Putamen (tissue), 1 donor: ENCODE data around the gene DSCAML1.
"Not testable (repeated sequence)": the region's sequence is repeated elsewhere in the genome, so short reads cannot be mapped to it uniquely, and the experiment has no call there.

ENCODE experiments used
- DNase-seq: peaks from one replicate; pipeline ENCODE4 v3.0.0-alpha.2; 2016; ENCODE audit warnings: low spot score

Gene DSCAML1

DNA sequence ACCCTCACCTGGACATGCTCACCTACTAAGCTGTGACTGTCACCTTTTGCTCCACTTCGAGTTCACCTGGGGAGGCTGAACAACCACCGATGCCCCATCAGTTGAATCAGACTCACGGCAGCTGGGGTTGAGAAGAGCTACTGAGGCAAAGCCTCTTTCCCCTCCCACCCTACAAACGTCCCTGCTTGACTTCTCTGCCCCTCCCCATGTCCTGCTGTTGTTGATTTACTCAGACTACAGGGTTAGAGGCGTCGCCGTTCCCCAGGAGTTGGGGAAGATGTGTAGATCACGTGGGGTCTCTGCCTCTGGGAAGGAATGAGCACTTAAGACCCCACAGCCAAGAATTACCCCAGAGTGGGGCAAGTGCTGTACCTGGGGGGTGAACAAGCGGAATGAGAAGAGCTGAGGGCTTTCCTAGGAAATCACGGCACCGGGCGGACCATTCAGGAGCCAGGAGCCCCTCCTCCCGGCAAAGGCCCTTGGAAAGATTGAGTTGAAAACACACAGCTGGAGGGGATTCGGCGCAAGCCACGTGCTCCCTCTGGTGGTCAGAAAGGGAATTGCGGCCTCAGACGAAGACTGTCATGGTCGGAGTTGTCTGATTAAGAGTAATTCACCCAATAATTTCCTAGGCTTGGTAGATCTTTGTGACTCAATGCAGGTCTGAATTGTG lies 20.5 kb upstream of the DSCAML1 start:
- DNase-seq: peak; percentile 77

DNA sequence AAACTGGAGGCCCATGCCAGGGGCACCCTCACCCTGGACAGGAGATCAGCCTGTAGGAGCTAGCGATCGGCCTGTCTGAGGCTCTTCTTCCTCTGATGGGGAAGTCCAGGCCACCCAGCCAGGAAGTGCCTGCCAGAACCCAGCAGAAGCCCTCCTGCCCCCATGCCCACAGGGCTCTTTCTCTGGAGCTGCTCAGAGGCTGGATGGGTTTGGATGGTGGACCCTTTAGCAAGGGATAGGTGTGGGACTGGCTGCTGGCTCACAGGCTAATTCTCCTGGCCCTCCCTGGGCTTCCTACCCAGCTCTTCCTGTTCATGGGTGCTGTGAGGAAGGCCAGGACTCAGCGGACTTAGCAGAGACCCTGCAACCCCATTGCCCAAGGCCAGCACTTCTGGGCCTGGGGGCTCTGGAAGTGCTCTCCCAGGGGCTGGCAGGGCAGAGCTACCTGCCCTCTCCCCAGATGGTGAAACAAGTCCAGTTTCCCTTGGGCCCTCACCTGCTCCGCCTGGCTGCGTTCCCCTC lies 19.9 kb upstream of the DSCAML1 start:
- DNase-seq: no peak

DNA sequence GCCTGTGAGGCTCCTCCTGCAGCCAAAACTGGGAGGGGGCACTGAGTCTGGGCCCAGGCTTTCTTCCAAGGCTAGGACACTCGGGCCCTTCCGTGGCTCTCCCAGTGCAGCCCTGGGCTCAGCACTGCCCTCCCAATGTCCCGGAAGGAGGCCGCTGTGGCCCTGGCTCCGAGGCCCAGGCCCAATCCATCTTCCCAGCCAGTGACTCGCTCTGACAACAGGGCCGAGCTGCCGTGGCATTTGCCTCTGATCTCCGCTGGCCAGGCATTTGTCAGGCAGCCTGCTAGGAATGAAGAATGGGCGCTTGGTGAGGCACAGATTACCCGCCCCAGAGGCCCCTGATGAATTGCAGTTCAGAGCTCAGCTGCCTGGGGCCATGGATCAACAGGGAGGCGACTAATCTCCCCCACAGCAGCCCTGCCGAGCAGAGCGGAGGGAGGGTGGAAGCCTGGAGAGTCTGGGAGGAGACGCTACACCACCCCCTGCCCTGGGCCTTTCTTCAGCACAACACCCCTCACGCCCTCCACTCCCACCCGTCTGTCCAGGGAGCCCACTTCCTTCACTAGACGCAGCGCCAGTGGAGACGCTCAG lies 19.2 kb upstream of the DSCAML1 start:
- no peak for DNase-seq

DNA sequence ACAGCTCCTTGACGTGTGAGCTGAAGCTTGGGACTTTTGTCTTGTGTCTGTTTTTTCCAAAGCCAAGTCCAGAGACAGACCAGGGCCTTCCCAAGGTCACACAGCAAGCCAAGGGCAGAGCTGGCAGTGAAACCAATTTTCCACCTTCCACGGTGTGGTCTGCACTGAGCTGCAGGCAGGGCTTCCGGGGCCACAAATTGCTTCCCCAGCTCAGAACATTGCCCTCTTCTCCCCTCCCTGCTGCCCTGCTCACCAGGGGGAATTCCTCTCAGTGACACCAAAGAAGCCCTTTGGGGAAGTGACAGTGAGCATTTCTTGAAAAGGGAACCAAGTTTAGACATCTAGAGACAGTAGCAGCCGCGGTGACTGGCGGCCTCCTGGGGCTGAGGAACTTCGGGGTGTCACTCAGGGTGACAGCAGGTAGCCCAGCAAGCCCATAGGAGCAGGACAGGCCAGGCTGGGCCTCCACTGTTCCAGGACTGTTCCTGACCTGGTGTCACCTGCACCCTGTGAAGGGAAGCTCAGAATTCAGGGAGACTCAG lies 18.3 kb upstream of the DSCAML1 start:
- no peak for DNase-seq

DNA sequence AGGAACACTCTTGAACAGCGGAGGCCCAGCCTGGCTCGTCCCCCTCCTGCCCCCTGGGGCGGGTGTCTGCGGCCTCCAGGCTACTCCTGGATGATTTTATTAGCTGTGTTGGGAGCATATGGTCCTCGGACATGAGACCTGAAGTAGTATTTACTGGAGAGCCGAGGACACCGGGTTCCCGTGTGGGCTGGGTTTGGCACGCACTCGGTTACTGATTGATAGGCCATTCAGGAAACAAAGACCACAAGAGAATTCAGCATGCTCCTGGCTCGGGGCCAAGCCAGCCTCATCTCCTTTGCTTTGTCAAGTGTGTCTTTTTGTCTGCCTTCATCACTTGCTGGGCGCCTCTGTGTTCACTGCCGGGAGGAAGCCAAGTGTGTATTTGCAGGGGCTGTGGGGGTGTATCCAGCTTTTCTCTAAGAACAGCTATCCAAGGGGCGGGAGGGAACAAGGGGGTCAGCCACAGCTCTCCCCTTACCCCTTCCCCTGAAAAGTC lies 17.8 kb upstream of the DSCAML1 start:
- DNase-seq: no peak

DNA sequence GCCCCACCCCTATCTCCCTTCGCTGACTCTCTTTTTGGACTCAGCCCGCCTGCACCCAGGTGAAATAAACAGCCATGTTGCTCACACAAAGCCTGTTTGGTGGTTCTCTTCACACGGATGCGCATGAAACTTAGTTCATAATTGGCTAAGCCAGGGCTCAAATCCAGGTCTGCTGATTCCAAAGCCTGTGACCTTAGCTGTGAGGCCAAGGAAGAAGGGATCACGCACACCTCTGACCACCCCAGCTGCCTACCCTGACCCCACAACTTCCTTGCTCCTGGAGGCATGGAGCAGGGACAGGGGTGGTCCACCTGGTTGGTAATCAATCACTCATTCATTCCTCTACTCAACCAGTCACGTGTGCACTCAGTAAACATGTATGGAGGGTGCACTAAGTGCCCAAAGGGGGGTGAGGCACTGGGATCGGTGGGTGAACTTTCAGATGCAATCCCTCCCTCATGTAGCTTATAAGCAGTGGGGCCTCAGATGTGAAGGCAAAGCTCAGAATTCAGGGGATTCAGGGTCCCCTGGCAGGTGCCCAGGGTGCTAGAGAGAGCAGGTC lies 17.3 kb upstream of the DSCAML1 start:
- DNase-seq: no peak

DNA sequence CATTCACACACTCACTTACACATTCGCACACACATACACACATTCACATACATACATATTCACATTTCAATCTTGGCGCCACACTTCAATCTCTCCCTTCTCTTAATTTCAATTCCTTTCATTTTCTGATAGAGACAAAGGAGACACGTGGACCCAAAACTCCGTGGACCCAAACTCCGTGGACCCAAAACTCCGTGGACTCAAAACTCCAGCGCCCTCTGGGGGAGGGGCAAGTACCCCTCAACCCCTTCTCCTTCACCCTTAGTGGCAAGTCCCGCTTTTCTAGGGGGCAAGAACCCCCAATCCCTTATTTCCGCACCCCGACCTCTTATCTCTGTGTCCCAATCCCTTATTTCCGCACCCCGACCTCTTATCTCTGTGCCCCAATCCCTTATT lies 13.0 kb upstream of the DSCAML1 start:
- not testable (repeated sequence) for DNase-seq

DNA sequence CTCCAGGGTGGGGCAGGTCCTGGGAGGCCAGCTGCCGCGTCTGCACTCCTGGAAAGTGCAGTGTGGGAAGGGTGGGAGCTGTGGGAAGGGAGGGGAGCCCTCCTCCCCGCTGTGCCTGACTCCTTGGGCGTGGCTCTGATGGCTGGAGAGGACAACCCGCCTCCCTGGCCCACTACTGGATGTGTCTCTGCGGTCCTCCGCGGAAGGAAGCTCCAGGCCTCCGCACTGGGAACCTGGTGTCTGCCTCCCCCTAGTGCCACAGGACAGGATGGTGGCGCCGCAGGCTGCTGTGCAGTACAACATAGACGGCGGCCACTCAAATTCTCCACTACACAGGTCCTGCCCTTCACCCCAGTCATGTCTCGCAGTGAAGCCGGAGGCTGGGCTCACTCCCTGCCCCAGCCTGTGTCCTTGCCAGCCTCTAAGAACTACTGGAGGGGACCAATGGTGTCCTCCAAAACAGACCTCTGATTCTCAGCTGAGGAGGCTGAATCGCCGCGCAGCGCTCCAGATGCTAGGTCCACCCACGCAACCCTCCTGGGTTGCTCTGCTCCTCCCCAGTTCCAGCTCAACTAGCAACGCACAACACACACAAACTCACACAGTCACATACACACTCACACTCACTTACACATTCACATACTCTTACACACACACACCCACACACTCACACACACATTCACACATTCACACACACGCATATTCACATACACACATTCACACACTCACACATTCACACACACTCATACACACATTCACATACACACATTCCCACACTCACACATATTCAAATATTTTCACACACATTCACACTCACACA lies 12.4 kb upstream of the DSCAML1 start:
- peak; percentile 84 for DNase-seq

DNA sequence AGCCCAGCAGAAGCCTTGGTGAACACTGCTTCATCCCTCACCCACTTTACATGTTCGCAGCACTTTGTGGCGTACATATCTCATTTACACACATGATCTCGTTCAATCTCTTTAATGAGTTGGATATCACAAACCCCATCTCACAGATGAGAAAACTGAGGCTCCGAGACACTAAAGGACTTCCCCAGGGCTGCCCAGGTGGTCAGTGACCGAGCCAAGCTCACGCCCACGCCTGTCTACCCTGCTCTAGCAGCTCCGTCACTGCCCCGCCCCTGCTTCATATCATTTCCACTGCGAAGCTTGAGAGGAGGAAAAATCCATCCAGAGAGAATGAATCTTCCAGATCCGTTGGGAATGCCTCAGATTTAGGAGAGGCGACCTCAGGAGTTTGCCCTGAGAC lies 11.8 kb upstream of the DSCAML1 start:
- no peak for DNase-seq

DNA sequence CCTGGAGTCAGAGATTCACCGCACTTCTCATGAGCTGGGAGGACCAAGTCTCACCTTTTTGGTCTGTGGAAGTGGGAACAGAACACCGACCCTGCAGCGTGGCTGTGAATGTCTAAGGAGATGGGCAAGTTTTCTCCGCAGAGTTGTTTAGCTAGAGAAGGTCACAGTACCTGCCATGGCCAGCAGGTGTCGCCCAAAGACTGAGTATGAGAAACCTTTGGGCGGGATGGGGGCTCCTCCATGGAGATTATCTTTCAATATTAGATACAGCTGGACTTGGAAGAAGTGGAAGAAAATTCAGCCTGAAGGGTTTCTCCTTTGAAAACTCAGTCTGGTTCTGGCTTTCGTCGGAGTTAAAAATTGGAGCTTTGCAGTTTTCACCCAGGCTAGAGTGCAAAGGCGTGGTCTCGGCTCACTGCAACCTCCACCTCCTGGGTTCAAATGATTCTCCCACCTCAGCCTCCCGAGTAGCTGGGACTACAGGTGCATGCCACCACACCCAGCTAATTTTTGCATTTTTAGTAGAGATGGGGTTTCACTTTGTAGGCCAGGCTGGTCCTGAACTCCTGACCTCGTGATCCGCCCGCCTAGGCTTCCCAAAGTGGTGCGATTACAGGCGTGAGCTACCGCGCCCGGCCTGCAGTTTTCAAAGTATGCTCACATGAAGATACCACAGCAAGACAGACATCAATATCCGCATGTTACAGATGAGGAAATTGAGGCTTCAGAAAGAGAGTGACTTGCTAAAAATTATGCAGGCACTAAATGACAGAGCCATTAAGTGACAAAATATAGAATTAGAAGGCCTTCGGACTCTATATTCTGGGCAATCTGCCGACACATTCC lies 10.7 kb upstream of the DSCAML1 start:
- peak; percentile 63 for DNase-seq

DNA sequence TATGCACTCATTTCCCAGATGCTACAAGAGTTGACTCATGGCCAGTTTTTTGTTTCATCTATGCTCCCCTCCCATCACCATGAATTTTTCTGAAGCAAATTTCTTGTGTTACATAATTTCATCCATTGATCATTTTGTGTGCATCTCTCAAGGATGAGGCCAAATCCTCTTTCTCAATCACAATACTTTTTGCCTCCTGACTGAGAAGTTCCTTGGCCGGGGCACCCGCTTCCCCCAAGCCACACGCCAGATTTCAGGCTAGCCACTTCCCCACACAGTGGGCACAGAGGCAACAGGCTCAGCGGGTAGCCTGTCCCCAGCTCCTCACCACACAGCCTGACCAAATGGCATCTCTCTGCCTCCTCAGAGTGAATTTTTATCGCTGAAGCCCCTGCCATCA lies 9.8 kb upstream of the DSCAML1 start:
- DNase-seq: no peak

DNA sequence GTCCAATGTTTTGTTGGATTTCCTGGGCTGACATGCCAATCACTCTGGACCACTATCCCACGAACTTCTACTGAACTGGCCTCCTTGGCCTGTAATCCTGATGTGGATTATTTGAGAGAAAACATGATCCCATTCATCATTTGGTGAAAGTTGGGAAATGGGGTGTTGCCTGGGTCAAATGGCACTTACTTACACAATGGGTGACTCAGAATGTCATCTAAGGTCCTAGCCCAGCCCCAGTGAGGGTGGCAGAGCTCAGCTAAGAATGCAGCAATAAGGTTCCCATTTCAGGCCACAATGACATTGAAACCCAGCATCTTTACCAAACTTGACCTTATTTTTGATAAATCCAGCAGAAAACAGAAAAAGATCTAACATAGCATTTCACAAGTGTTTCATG lies 8.0 kb upstream of the DSCAML1 start:
- no peak for DNase-seq

DNA sequence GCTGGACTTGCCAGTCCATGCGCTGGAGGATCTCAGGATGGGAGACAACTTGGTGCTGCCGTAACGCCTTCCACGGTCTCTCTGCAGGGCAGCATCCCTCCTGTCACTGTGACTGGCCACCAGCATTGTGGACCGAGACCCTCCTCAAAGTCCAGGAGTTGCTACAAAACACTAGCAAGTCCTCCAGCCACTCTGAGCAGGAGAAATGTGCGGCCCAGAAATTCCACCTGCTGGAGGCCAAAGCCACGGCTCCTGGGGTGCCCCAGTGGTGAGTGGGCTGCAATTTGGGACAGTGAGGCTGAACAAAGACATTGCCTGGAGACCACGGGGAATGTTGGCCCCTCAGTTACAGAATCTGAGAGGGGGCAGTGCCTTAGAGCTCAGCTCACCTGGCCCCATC lies 6.9 kb upstream of the DSCAML1 start:
- DNase-seq: no peak

DNA sequence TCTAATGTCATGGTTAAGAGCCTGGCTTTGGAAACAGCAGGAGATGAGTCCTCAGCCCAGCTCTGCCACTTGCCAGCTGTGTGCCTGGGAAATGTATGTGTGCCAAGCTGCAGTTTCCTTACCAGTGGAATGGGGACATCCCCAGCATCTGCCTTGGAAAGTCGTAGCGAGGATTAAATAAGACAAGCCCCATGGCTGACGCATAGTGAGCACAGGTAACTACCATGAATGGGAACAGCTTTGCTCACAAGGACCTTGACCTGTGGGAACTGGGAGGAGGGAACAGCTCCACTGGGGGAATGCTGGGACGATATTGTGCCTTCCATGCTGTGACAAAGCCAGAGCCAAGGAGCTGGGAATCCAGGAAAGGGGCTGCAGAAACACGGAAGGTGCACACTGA lies 2.6 kb upstream of the DSCAML1 start:
- no peak for DNase-seq

DNA sequence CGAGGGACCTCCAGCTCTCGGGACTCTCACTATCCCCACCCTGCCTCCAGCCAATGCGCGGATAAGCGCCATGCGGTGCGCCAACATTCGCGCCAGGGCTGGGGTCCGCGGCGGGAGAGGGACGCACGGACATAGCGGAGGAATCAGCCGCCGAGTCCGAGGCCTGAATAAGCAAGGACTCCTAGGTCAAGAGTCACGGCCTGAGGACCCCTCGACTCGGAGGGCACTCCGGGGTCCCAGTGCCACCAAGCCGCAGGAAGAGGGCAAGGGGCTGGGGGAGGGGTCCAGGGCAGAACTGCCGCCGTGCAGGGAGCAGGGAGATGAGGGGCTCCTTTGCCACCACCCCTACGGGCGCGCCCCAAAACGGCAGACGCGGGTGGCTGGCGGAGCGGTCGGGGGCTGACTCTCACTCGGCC lies 552 bp downstream of the DSCAML1 start:
- no peak for DNase-seq

DNA sequence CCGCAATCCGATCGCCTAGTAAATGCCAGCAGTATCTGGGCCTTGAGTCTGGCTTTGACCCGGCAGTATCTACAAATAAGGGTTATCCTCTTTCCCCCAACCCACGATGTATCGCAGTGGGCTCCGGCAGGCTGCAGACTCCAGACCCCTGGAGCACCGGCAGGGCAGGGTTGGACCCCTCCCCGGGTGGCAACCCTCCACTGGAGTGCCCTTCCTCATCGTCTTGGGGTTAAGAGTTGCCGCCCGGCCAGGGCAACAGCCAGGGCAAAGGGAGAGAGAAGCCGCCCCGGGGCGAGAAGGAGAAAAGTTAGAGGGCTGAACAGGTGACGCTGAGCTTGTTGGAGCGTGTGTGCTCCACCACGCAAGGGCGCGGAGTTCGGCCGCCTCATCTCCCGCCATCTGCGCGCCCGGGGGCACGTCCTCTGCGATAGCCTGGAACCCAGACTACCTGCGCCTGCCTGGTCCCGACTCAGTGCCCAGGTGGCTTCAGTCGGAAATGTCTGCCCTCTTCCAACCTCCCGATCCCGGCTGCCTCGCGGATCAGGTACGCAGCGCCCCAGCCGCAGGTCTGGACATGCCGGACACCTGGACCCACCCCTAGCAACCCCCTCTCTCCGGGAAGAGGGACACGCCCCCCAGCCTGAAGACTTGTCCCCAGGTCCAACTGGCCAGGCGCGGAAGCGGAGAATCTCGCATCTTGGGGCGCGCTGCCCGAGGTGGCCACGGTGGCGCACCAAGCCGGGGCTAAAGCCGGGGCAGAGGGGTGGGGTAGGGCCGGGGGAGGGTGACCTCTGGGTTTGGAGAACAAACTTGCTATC lies 1.2 kb downstream of the DSCAML1 start:
- DNase-seq: no peak

DNA sequence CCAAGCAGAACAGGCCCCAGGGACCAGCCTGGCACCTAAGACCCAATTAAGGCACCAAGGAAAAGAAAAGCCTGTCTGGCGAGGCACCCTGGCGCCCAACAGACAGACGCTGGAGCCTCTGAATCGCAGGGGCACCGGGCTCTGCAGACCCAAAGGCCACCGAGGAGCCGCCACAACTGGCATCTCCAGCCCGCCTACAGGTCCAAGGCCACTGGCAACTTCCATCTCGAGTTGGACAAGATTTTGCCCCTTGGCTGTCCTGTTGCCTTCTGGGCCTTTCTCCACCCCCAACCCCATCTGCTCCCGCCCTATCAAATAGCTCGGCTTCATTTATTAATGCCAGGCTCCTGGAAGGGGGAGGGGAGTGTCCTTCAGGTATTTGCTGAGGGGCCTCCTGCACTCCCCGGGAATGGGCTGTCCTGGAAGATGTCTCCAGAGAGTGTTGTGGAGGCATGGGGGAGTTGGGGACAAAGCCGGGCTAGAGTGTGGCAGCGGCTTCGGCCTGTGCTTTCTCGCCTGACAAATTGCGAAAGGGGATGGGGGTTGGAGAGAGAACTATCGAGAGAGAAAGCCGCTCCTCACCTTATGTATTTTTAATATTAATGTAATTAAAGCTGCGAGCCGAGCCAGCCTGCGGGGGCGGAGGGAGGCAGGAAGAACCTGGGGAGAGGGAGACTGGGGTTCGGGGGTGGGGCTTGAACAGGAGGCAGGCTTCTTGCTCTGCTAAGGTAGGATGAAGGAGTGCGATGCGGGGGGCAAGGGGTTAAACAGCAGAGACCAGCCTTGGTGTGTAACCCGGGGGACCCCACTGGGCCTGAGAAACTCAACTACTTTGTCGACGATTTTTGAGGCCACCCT lies 2.0 kb downstream of the DSCAML1 start:
- peak; percentile 61 for DNase-seq

DNA sequence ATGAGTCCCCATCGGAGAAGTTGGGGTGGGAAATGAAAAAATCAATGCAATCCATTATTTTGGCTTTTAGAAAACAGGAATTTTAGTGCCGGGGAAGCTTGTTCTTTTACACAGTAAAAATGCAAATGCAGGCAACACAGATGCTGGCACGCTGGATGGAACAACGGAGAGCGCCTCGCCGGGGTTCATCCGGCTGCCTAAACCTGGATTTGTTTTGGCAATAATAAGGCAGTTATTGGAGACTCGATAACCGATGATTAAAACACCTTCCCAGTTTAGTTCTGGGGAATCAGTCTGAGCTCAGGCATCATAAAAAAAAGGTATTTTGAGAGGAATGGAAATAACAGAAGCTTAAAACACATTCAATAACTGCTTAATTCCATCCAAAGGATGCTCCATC lies 2.9 kb downstream of the DSCAML1 start:
- DNase-seq: no peak

DNA sequence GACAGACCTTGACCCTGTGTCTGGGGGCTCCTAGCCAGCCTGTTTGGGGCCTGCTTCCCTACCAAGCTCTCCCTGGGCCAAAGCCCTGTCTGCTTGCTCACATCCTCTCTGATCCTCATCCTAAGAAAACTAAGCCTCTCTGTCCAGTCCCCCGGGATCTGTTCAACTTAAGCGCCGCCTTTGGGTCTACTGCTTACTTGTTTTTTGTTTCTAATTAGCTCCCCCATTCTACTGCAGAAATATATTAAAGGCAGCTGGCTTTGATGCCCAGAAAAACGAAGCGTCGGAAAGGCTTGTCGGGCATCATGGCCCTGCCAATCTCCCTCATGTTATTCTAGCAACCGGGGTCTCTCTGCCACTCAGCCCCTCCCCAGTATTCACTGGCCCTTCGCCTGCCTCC lies 3.4 kb downstream of the DSCAML1 start:
- no peak for DNase-seq
